B cell (primary cell): Measurements from ENCODE around the gene NCBP1.

Experiments used
- EZH2 ChIP-seq: IDR thresholded peaks from 2 replicates; pipeline ENCODE4 v1.6.1; 2012; ENCODE audit warnings: borderline replicate concordance, low read depth, mild to moderate bottlenecking, moderate library complexity, low read length; ENCODE audit not compliant: insufficient read depth, poor library complexity, severe bottlenecking
- TF ChIP-seq, protein P1 (sequence below): fragments of 200-600 bp; IDR thresholded peaks from one replicate; pipeline ENCODE4 v1.8.0; 2022; ENCODE audit warnings: antibody characterized with exemption, mild to moderate bottlenecking

GRCh38 chr9:97659771-97660170, 26.1 kb downstream of the NCBP1 start:
- TF ChIP-seq, protein P1, sequence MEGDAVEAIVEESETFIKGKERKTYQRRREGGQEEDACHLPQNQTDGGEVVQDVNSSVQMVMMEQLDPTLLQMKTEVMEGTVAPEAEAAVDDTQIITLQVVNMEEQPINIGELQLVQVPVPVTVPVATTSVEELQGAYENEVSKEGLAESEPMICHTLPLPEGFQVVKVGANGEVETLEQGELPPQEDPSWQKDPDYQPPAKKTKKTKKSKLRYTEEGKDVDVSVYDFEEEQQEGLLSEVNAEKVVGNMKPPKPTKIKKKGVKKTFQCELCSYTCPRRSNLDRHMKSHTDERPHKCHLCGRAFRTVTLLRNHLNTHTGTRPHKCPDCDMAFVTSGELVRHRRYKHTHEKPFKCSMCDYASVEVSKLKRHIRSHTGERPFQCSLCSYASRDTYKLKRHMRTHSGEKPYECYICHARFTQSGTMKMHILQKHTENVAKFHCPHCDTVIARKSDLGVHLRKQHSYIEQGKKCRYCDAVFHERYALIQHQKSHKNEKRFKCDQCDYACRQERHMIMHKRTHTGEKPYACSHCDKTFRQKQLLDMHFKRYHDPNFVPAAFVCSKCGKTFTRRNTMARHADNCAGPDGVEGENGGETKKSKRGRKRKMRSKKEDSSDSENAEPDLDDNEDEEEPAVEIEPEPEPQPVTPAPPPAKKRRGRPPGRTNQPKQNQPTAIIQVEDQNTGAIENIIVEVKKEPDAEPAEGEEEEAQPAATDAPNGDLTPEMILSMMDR = no peak
- TF ChIP-seq EZH2 = no peak
